HepG2 (cell line): ENCODE measurements around the gene C2orf74. TPM values are rescaled to one million over a fixed set of nuclear protein-coding genes. Genes with fewer than 3 reads are reported as not detected.

ENCODE experiments used
- ATAC-seq: fragments of 200-7000 bp; cut with Tn5 transposase; 3 replicates; pipeline ENCODE4 v1.9.1; 2020; ENCODE audit warnings: mild to moderate bottlenecking, moderate library complexity
- BruUV-seq: library from RNA; stranded (reverse); fragments of 400-500 nt; replicated peaks from 2 replicates; lab custom pipeline; 2021; lab: Mats Ljungman, UMichigan
- CTCF ChIA-PET: fragments of 300-600 bp; formaldehyde crosslinking; extraction: SDS; loops from one replicate; lab custom pipeline; 2021; ENCODE audit warnings: low total read pairs, inconsistent platforms, low intra/inter-chr PET ratio; lab: Yijun Ruan, JAX
- POLR2A ChIA-PET: fragments of 350-600 bp; sonication (Branson Sonifier 250); formaldehyde crosslinking; loops from one replicate; lab custom pipeline; 2020; ENCODE audit warnings: antibody characterized with exemption, inconsistent platforms; lab: Yijun Ruan, JAX
- DNase-seq: peaks from one replicate; pipeline ENCODE4 v3.0.0-alpha.2; 2015; ENCODE audit warnings: low spot score
- FAIRE-seq: peaks from 3 replicates; lab custom pipeline; 2011; peaks lifted over from hg19 to GRCh38; lab: Jason Lieb, UNC
- H2AFZ ChIP-seq: one replicate; pipeline ENCODE4 v1.6.1; 2011; ENCODE audit warnings: low read length, inconsistent platforms
- H3K27ac ChIP-seq: fragments of 300-600 bp; 3 replicates; pipeline ENCODE4 v1.8.0; 2011; ENCODE audit warnings: mixed run types, mild to moderate bottlenecking, mixed read lengths, low read length, inconsistent platforms; ENCODE audit not compliant: insufficient read depth; ENCODE audit errors: extremely low read length
- H3K27me3 ChIP-seq, 2 experiments: fragments of 200-600 bp in 1 of 2; 2 replicates in 1 of 2; 3 replicates in 1 of 2; pipeline versions ENCODE4 v1.6.0 to v1.8.0; 2011; ENCODE audit warnings: low read length in 2 of 2, mild to moderate bottlenecking in 2 of 2, moderate library complexity in 2 of 2, inconsistent platforms in 1 of 2; ENCODE audit not compliant: insufficient read depth in 2 of 2, control insufficient read depth in 1 of 2
- H3K36me3 ChIP-seq, 2 experiments: fragments of 200-600 bp in 1 of 2; replicated peaks in 1 of 2; 2 replicates in 1 of 2; 3 replicates in 1 of 2; pipeline versions ENCODE4 v1.5.1 to v1.8.0; 2011; ENCODE audit warnings: low read length in 2 of 2, inconsistent platforms in 1 of 2; ENCODE audit not compliant: insufficient read depth in 2 of 2, control insufficient read depth in 1 of 2
- H3K4me1 ChIP-seq: 2 replicates; pipeline ENCODE4 v1.5.1; 2012; ENCODE audit warnings: low read length, inconsistent platforms; ENCODE audit not compliant: insufficient read depth
- H3K4me2 ChIP-seq: 2 replicates; pipeline ENCODE4 v1.6.0; 2011; ENCODE audit warnings: low read depth, low read length, inconsistent platforms
- H3K4me3 ChIP-seq, 3 experiments: fragments of 200-600 bp in 1 of 3; sonication (generic), shearing (Covaris generic) in 1 of 3; replicated peaks in 1 of 3; 2 replicates each; pipeline ENCODE4 v1.5.1; 2011 to 2016; ENCODE audit warnings: low read length in 3 of 3, inconsistent platforms in 2 of 3, low read depth in 2 of 3, mild to moderate bottlenecking in 2 of 3, control low read depth in 1 of 3, mixed read lengths in 1 of 3; ENCODE audit not compliant: insufficient read depth in 1 of 3
- H3K79me2 ChIP-seq: one replicate; pipeline ENCODE4 v1.6.1; 2011; ENCODE audit warnings: low read length, inconsistent platforms; ENCODE audit not compliant: insufficient read depth
- H3K9ac ChIP-seq: 2 replicates; pipeline ENCODE4 v1.6.0; 2011; ENCODE audit warnings: mild to moderate bottlenecking, low read depth, low read length, inconsistent platforms; ENCODE audit not compliant: insufficient read depth
- H3K9me3 ChIP-seq: 2 replicates; pipeline ENCODE4 v1.5.1; 2012; ENCODE audit warnings: mild to moderate bottlenecking, low read length
- H4K20me1 ChIP-seq: 2 replicates; pipeline ENCODE4 v1.6.0; 2011; ENCODE audit warnings: inconsistent platforms, mild to moderate bottlenecking, low read length, moderate library complexity; ENCODE audit not compliant: insufficient read depth
- ATF1 ChIP-seq: IDR thresholded peaks from 2 replicates; pipeline ENCODE4 v1.6.1; 2016; ENCODE audit warnings: mild to moderate bottlenecking, control low read depth
- DZIP1 ChIP-seq: sonication (generic); formaldehyde crosslinking; IDR thresholded peaks from 2 replicates; pipeline ENCODE4 v1.5.0; 2020; ENCODE audit warnings: mild to moderate bottlenecking, missing genetic modification reagents
- MAFF ChIP-seq: IDR thresholded peaks from 2 replicates; pipeline ENCODE4 v1.6.1; 2011; ENCODE audit warnings: low read depth, low read length, improper control_type of control experiment
- MAFK ChIP-seq, 2 experiments: IDR thresholded peaks in 1 of 2; conservative IDR thresholded peaks in 1 of 2; 2 replicates each; pipeline ENCODE4 v1.6.1; 2011; ENCODE audit warnings: improper control_type of control experiment in 2 of 2, low read length in 2 of 2
- ZNF703 ChIP-seq: sonication (generic); formaldehyde crosslinking; IDR thresholded peaks from 2 replicates; pipeline ENCODE4 v1.5.1; 2020; ENCODE audit warnings: missing genetic modification reagents, mild to moderate bottlenecking, moderate library complexity, borderline replicate concordance
- WGBS: methylation state at CpG from one replicate; pipeline ENCODE4 v1.1.6; 2017; ENCODE audit warnings: low lambda C conversion rate; 5-methylcytosine and 5-hydroxymethylcytosine counted together
- in situ Hi-C: cut with HindIII; loops from 2 replicates; pipeline ENCODE4 v1.10.0; 2017; ENCODE audit warnings: low pct_unique_long_range_greater_than_20kb; ENCODE audit not compliant: extremely low pct_ligation_motif_present
- intact Hi-C: fragments of 100-400 bp; cut with micrococcal nuclease; formaldehyde crosslinking; loops from one replicate; pipeline ENCODE4 v1.10.0; 2022; ENCODE audit not compliant: unreplicated experiment
- polyA plus RNA-seq, 8 experiments: library from polyadenylated mRNA; depleted of rRNA in 3 of 8; stranded (reverse) in 7 of 8; unstranded in 1 of 8; fragments of >200 nt; fragmentation: Illumina TruSeq in 4 of 8; extraction: Trizol in 4 of 8; gene quantifications; 2 replicates each; pipeline versions ENCODE4 v1.2.1 to v1.2.3, GENCODE V29; 2011 to 2016; ENCODE audit warnings: low read depth in 4 of 8, missing spikeins in 1 of 8, mixed read lengths in 1 of 8; ENCODE audit not compliant: insufficient read depth in 1 of 8
- total RNA-seq, 5 experiments: library from RNA; depleted of rRNA; stranded (reverse); fragments of >200 nt; fragmentation: Illumina TruSeq; extraction: Trizol; gene quantifications; 2 replicates each; pipeline ENCODE4 v1.2.3, GENCODE V29; 2016; ENCODE audit warnings: low read depth in 1 of 5

The C2orf74 gene
- total and polyA plus RNA-seq, 2 of the 13 experiments (the other 11 are each of a cell fraction or from before 2014, with no cell fraction given): 10.6 to 13.8 TPM

- TF ChIP-seq ATF1 (CRISPR knock-in tag) (no peak), ZNF703 (CRISPR knock-in tag) (no peak)
Measured at GRCh38 chr2:61183795-61184194, 21.8 kb downstream of the C2orf74 start (continued).

GRCh38 chr2:61184263-61184662 lies 22.3 kb downstream of the C2orf74 start:
- 97% methylated on average over 3 of the region's 3 CpGs for WGBS
- H3K4me3 ChIP-seq: no peak overlapping the region
- DNase-seq (no peak), FAIRE-seq (no peak), ATAC-seq (no peak)
- H3K79me2 ChIP-seq: peaks cover 44% of the 10 kb centered on the region
- H3K27me3 ChIP-seq: no peaks in the 10 kb centered on the region
- H3K4me2 ChIP-seq: no peak overlapping the region
- peaks cover 41 to 89% of the 10 kb centered on the region in 2 experiments for H3K36me3 ChIP-seq
- H4K20me1 ChIP-seq: peaks cover 3% of the 10 kb centered on the region; the same call in 1 of the 2 replicates
- BruUV-seq: no TSS peak
- no peak overlapping the region for H2AFZ ChIP-seq
- CTCF ChIA-PET: no interaction called here
- intact Hi-C loops: no loop called here
- POLR2A ChIA-PET: interaction anchor here (2.1 kb wide), 1 partner anchor 39 kb away, joined by 8 read pairs; no protein-coding TSS in a partner anchor
- peaks cover 46% of the 10 kb centered on the region for H3K4me1 ChIP-seq
- no peak overlapping the region for H3K9ac ChIP-seq
- H3K9me3 ChIP-seq: no peaks in the 10 kb centered on the region
- TF ChIP-seq DZIP1 (CRISPR knock-in tag) (no peak), MAFF (peak; percentile 60), MAFK (conservative IDR thresholded peaks at IDR 0.05 in 1 of 2, IDR thresholded peaks at IDR 0.05 in 1 of 2; ENCODE audit: low read length in 2 of 2) (peak; percentile 72 to 80)
- TF ChIP-seq, all 625 proteins: peak for 2
- no peak overlapping the region for H3K27ac ChIP-seq
- in situ Hi-C loops: no loop called here
